NCI-H345 (cell line): ENCODE measurements around the gene U2SURP.

Experiments used
- DNase-seq: peaks from one replicate; lab custom pipeline; 2025; lab: John Stamatoyannopoulos, UW

U2SURP gene

DNA sequence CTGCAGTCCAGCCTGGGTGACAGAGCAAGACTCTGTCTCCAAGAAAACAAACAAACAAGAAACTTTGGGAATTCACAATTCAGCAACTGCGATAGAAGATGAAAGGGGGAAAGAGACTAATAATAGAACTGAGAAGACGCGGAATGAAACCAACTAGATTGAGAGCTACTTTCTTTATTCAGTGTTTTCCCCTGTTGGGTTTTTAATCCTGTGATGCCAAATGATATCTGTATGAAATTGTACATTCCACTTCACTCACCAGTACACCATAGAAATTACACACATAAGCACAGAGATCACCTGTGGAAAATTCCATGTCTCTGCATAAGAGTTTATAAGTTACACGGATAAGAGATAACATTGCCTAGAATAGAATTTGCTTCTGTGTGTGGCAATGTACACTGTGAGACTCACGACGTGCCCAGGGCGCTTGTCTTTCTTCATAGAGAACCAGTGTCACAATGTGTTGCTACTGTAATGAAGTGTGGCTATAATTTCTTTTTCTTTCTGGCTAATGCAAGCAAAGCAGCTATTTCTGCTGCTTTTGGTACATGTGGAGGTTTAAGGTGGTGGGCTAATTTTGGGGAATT is 100.5 kb downstream of the U2SURP start:
- no peak for DNase-seq

GRCh38 chr3:143103652-143104051 is 102.3 kb downstream of the U2SURP start:
- DNase-seq, result no peak

GRCh38 chr3:143105170-143105569 is 103.8 kb downstream of the U2SURP start:
- no peak for DNase-seq

DNA sequence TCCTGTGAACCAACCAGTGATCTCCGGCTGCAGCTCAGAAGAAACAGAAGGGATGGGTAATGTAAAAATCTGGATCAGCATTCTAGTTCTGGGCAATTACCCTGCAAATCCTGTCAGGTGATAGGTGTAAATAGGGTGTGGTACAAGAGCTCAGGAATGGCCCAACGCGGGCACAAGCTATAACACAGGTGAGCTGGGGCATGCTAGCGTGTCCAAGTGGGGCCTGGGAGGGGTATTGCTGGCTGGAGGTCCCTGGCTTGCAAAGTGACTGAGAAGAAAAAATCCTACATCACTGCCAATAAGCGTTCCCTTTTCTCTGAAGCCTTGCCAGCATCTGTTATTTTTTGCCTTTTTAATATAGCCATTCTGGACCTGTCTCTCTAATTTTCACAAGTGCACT is 108.5 kb downstream of the U2SURP start:
- no peak for DNase-seq
